Cardiac muscle cell (in vitro differentiated cells and primary cell): ENCODE measurements around the gene NDST4. TPM values are rescaled to one million over a fixed set of nuclear protein-coding genes. Genes with fewer than 3 reads are reported as not detected.

ENCODE experiments used
- DNase-seq, 2 donors: peaks; one replicate each; pipeline versions ENCODE4 v3.0.0 to v3.0.0-alpha.2; 2010 to 2017; ENCODE audit warnings: low read depth in 1 of 2, low spot score in 1 of 2
- H3K27ac ChIP-seq: fragments of 200-600 bp; sonication (generic); 2 replicates; pipeline ENCODE4 v1.5.1; 2016
- H3K27me3 ChIP-seq: fragments of 200-600 bp; sonication (generic); 2 replicates; pipeline ENCODE4 v1.6.0; 2016; ENCODE audit warnings: control low read depth
- H3K36me3 ChIP-seq: fragments of 200-600 bp; sonication (generic); 2 replicates; pipeline ENCODE4 v1.5.1; 2016; ENCODE audit warnings: control low read depth
- H3K4me1 ChIP-seq: fragments of 200-600 bp; sonication (generic); 2 replicates; pipeline ENCODE4 v1.8.1; 2017; ENCODE audit warnings: low read depth, mild to moderate bottlenecking, mixed run types
- H3K4me3 ChIP-seq: fragments of 200-600 bp; sonication (generic); 2 replicates; pipeline ENCODE4 v1.5.1; 2016; ENCODE audit warnings: mild to moderate bottlenecking
- H3K9me3 ChIP-seq: fragments of 200-600 bp; sonication (generic); 2 replicates; pipeline ENCODE4 v1.5.1; 2017; ENCODE audit warnings: low read depth, mild to moderate bottlenecking, control low read depth
- CTCF ChIP-seq: IDR thresholded peaks from 2 replicates; pipeline ENCODE4 v1.5.1; 2012; ENCODE audit warnings: low read depth, mild to moderate bottlenecking, low read length
- polyA plus RNA-seq: library from polyadenylated mRNA; unstranded; fragments of >200 nt; fragmentation: Nextera tagmentation; extraction: Ambion mirVana; gene quantifications from 2 replicates; pipeline ENCODE4 v1.2.1, GENCODE V29; 2016
- total RNA-seq: library from RNA; depleted of rRNA; stranded (reverse); fragments of >200 nt; gene quantifications from 2 replicates; pipeline ENCODE4 v1.2.3, GENCODE V29; 2016

Gene NDST4
- total and polyA plus RNA-seq, 2 experiments from 2014 or later = not detected

DNA sequence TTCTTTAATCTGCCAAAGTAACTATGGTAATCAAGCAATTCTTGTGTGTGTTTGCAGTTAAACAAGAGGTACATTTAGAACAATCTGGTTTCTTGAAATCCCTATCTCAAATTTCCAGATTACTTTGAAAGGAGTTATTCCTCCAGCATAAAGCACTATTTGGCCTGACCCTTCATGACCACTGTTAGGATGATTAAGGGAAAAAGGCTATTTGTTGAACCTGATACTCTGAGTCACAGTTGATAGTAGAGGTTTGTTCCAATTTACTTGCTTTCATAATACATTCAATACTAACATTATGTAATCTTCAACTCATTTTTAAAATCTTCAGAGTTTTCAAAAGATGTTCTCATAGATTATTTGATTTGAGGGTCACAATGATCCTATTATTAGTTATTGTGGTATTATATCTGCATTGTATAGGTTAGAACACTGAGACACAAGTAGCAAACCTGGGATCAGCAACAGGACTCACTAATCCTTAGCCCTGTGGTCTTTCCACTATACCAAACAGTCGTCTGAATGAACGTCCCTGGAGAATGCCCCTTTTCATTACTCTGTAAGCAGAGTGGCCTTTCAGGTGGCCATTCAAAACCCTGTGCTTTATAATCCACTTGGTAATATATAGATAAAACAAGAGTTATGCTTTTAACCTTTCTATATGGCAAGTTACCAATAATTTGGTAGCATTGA, 8.1 kb upstream of the NDST4 start:
- Histone ChIP-seq H3K27me3 (no peaks in the 10 kb centered on the region), H3K4me1 (no peaks in the 10 kb centered on the region), H3K36me3 (no peaks in the 10 kb centered on the region), H3K4me3 (no peak overlapping the region), H3K27ac (no peak overlapping the region), H3K9me3 (no peaks in the 10 kb centered on the region)
- no peak for TF ChIP-seq CTCF
- no peak for DNase-seq

GRCh38 chr4:115119804-115120352, 6.5 kb upstream of the NDST4 start:
- Histone ChIP-seq H3K4me3 (no peak overlapping the region), H3K4me1 (no peaks in the 10 kb centered on the region), H3K36me3 (no peaks in the 10 kb centered on the region), H3K27ac (no peak overlapping the region), H3K9me3 (no peaks in the 10 kb centered on the region), H3K27me3 (no peaks in the 10 kb centered on the region)
- DNase-seq = no peak
- TF ChIP-seq CTCF = no peak

DNA sequence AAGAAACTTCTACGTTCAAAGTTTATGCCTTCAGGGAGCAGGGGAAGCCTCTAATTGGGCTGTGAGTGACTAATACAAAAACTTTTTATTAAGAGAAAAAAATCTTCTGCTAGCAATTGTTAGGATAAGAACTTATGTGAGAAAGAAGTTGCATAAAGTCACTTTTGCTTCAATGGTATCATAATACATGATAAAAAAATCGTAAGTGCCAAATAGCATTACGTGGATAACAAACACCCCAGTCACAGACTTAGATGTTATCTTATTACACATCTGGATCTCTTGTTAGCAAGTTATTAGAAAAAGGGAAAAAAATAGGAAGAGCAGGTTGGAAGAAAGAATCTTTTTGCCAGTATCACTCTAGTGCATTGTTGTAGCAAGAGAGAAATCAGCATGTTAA, 4.2 kb upstream of the NDST4 start:
- Histone ChIP-seq H3K27ac (no peak overlapping the region), H3K4me3 (no peak overlapping the region), H3K36me3 (no peaks in the 10 kb centered on the region), H3K27me3 (no peaks in the 10 kb centered on the region), H3K9me3 (no peaks in the 10 kb centered on the region), H3K4me1 (no peaks in the 10 kb centered on the region)
- DNase-seq = no peak
- TF ChIP-seq CTCF = no peak

GRCh38 chr4:115110191-115111181, 2.9 kb downstream of the NDST4 start:
- Histone ChIP-seq H3K9me3 (no peaks in the 10 kb centered on the region), H3K27ac (no peak overlapping the region), H3K4me1 (peaks cover 12% of the 10 kb centered on the region), H3K36me3 (no peaks in the 10 kb centered on the region), H3K4me3 (no peak overlapping the region), H3K27me3 (no peaks in the 10 kb centered on the region)
- no peak for TF ChIP-seq CTCF
- DNase-seq = peak in 1 of 2 donors; percentile 54

DNA sequence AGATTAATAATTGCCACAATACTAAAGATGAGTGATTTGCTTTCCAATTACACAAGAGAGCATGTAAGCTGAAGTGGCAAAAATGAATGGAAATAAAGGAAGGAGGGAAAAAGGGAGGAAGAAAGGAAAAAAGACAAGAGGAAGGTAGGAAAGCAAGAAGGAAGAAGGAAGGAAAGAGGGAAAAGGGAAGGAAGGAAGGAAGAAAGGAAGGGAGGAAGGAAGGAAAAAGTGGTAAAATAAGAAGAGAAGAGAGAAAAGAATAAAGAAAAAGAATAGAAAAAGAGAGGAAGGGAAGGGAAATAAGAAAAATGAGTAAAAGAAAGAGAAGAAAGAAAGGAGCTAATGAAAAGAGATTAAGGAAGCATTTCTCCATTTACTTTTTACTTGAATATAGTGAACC, 4.6 kb downstream of the NDST4 start:
- no peak for DNase-seq
- H3K9me3 ChIP-seq = no peaks in the 10 kb centered on the region
- no peak overlapping the region for H3K27ac ChIP-seq
- no peak overlapping the region for H3K4me3 ChIP-seq
- TF ChIP-seq CTCF = no peak
- no peaks in the 10 kb centered on the region for H3K36me3 ChIP-seq
- H3K27me3 ChIP-seq = no peaks in the 10 kb centered on the region
- peaks cover 12% of the 10 kb centered on the region for H3K4me1 ChIP-seq
